ENCODE data around the gene HOXC9. TPM values are rescaled to one million over a fixed set of nuclear protein-coding genes. Genes with fewer than 3 reads are reported as not detected.

Gene HOXC9
- total RNA-seq: 1 to 10 TPM in 1 of 2 donors, under 1 TPM in 1; 0.23 to 3.0 TPM

DNA sequence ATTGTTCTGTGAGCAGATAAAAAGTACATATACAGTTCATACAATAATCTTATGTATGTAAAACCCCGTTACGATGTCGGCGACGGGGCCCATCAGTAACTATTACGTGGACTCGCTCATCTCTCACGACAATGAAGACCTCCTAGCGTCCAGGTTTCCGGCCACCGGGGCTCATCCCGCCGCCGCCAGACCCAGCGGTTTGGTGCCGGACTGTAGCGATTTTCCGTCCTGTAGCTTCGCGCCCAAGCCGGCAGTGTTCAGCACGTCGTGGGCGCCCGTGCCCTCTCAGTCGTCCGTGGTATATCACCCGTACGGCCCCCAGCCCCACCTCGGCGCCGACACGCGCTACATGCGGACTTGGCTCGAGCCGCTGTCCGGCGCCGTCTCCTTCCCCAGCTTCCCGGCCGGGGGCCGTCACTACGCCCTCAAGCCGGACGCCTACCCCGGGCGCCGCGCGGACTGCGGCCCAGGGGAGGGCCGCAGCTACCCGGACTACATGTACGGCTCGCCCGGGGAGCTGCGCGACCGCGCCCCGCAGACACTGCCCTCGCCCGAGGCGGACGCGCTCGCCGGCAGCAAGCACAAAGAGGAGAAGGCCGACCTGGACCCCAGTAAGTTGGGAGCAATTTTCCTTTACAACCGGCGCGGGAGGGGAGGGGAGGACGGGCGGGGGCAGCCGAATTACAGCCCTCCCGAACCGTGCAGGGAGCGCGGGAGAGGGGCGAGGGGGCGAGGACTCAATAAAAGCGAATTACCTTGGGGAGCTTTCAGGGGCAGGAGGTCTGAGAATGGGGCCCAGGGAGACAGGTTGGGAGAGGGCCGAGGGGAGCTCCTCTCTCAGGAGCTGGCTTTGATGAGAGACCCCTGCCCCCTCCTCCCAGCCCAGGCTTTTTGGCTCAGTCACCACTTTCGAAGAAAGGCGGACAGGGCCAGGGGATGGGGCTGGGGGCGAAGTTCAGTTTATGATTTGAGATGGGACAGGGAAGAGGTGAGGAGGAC is at the start of gene HOXC9:
Gene HOXC9 (plus strand): TSS at position 46 of the 999 bp plus-strand sequence. CDS start 28 bp downstream, at position 74.
- H3K27me3 ChIP-seq (replicated peaks; ENCODE audit: insufficient read depth): peaks cover 89% of the 10 kb centered on the region
- no peaks in the 10 kb centered on the region for H3K9me3 ChIP-seq
- no peaks in the 10 kb centered on the region for H3K36me3 ChIP-seq
- intact Hi-C loops (cut with DNase I): no loop called here
- H3K4me1 ChIP-seq (replicated peaks): no peaks in the 10 kb centered on the region
- DNase-seq (ENCODE audit: low spot score): no peak
- H3K4me3 ChIP-seq: no peak within 1 kb of the TSS
- H3K27ac ChIP-seq: no peak within 1 kb of the TSS
- 6% methylated on average over 70 of the region's 87 CpGs for WGBS
- no peak for TF ChIP-seq POLR2AphosphoS5 (IDR thresholded peaks at IDR 0.05)

DNA sequence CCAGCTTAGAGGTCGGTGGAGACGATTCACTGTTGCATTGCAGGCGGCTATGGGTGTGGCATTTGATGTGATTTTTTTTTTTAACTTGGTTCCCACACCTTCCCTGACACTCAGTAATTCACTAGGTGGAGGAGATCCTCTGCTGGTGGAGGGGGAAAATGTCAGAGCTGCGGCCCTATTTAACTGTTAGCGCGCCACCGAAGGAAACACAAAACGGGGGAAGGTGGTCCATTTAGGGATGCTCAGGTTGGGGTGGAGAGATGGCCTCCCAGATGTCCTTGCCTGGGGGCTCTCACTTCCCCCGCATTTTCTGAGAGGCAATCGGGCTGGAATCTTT is 49.6 kb upstream of the HOXC9 start:
- Histone ChIP-seq H3K27me3 (replicated peaks; ENCODE audit: insufficient read depth) (peaks cover 59% of the 10 kb centered on the region), H3K4me1 (replicated peaks) (no peaks in the 10 kb centered on the region), H3K36me3 (no peaks in the 10 kb centered on the region), H3K27ac (no peak overlapping the region), H3K4me3 (no peak overlapping the region), H3K9me3 (no peaks in the 10 kb centered on the region)
- 5% methylated on average over 10 of the region's 10 CpGs for WGBS
- intact Hi-C loops (cut with DNase I): no loop called here
- no peak for DNase-seq (ENCODE audit: low spot score)
- TF ChIP-seq, protein P1, sequence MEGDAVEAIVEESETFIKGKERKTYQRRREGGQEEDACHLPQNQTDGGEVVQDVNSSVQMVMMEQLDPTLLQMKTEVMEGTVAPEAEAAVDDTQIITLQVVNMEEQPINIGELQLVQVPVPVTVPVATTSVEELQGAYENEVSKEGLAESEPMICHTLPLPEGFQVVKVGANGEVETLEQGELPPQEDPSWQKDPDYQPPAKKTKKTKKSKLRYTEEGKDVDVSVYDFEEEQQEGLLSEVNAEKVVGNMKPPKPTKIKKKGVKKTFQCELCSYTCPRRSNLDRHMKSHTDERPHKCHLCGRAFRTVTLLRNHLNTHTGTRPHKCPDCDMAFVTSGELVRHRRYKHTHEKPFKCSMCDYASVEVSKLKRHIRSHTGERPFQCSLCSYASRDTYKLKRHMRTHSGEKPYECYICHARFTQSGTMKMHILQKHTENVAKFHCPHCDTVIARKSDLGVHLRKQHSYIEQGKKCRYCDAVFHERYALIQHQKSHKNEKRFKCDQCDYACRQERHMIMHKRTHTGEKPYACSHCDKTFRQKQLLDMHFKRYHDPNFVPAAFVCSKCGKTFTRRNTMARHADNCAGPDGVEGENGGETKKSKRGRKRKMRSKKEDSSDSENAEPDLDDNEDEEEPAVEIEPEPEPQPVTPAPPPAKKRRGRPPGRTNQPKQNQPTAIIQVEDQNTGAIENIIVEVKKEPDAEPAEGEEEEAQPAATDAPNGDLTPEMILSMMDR (IDR thresholded peaks at IDR 0.05): no peak
- TF ChIP-seq POLR2A (IDR thresholded peaks at IDR 0.05): no peak
- TF ChIP-seq POLR2AphosphoS5 (IDR thresholded peaks at IDR 0.05): no peak

DNA sequence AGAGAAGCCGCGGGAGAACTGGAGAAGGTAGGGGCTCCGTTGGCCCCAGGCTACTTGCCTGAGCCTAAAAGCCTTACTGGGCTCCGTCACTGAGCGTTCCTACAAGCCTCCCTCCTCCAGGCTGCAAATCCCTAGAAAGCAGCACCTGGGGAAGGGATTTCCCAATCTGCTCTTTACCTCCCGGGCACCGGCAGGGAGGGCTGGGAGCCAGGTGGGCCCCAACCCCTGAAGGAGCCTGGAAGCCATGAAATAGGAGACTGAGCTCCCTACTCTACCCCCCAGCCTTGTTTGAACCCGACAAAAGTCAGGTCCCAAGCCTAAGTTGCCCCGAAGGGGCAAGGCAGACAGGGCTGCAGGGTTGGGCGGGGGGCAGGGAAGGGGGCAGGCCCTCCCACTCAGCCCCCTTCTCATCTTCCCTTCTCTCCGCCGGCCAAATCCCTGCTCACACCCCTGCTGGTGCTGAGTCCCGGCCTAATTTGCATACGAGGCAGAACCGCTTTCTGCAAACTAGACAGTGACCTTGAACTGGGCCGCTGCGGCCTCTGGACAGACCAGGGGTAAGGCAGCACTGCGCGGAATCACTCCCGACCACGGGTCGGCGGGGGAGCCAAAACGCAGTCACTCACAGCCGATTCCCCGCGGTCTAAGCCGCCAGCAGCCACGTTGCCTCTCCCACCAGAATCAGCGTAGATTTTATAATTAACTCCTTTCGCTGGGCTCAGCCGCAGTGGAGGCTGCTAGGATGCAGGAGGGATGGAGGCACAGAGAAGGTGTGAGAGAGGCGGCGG is 49.0 kb upstream of the HOXC9 start:
- H3K27me3 ChIP-seq (replicated peaks; ENCODE audit: insufficient read depth): peaks cover 60% of the 10 kb centered on the region
- no peak for DNase-seq (ENCODE audit: low spot score)
- no peak overlapping the region for H3K27ac ChIP-seq
- TF ChIP-seq POLR2A (IDR thresholded peaks at IDR 0.05) (no peak), POLR2AphosphoS5 (IDR thresholded peaks at IDR 0.05) (no peak)
- TF ChIP-seq, protein P1 (IDR thresholded peaks at IDR 0.05): no peak
- no peaks in the 10 kb centered on the region for H3K4me1 ChIP-seq (replicated peaks)
- intact Hi-C loops (cut with DNase I): no loop called here
- no peak overlapping the region for H3K4me3 ChIP-seq
- no peaks in the 10 kb centered on the region for H3K36me3 ChIP-seq
- 6% methylated on average over 34 of the region's 34 CpGs for WGBS
- H3K9me3 ChIP-seq: no peaks in the 10 kb centered on the region

DNA sequence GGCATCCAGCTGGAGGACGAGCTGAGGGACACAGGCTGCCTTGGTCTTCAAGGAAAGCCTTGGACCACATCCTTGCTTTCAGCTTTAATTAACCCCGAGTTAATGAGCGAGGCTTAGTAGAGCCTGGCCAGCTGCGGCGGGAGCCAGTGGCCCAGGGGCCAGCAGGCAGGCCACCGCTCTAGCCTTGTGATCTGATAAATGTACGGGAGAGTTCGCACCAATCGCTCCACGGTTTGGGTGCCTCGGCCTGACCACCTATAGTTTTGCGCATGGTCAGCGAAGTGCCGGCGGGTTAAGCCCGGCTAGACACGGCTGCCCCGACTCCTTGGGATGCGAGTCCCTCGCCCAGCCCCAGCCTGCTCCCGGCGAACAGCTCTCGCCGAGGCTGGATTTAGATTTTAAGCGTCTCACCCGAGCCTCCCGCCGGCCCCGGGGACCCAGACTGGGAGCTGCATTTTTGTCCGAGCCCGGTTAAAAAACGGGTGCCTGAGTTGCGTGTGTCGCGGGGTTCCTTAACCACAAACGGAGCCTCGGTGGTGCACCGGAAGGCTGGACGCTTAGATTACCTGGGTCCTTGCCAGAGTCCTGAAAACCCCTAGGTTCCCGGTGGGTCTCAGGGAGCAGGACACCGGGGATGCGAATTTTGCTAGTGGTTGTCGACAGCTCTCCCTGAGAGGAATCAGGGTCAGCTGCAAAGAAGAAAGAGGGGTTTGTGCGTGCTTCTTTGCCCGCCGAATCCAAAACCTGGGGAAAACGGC is 48.2 kb upstream of the HOXC9 start:
- WGBS: 5% methylated on average over 47 of the region's 47 CpGs
- Histone ChIP-seq H3K4me3 (no peak overlapping the region), H3K4me1 (replicated peaks) (no peaks in the 10 kb centered on the region)

More for the DNA sequence above, 48.2 kb upstream of the HOXC9 start:
- Histone ChIP-seq H3K36me3 (no peaks in the 10 kb centered on the region), H3K9me3 (no peaks in the 10 kb centered on the region), H3K27me3 (replicated peaks; ENCODE audit: insufficient read depth) (peaks cover 66% of the 10 kb centered on the region), H3K27ac (no peak overlapping the region)
- DNase-seq (ENCODE audit: low spot score): no peak
- TF ChIP-seq POLR2AphosphoS5 (IDR thresholded peaks at IDR 0.05) (no peak), POLR2A (IDR thresholded peaks at IDR 0.05) (no peak)
- TF ChIP-seq, protein P1 (IDR thresholded peaks at IDR 0.05): no peak
- intact Hi-C loops (cut with DNase I): no loop called here
